Measurements from ENCODE around the gene ARHGEF19. TPM values are rescaled to one million over a fixed set of nuclear protein-coding genes. Genes with fewer than 3 reads are reported as not detected.

The ARHGEF19 gene
- total and polyA plus RNA-seq, 9 of the 15 experiments (the other 6 are each of a cell fraction or from before 2014, with no cell fraction given) = 0.73 to 21.0 (median 5.2) TPM

GRCh38 chr1:16172964-16173446 is 39.4 kb downstream of the ARHGEF19 start (continued):
- TF ChIP-seq MGA (IDR thresholded peaks at IDR 0.05) (no peak; the same call in 1 of the 2 replicates), GTF3C2 (IDR thresholded peaks at IDR 0.05; ENCODE audit: borderline replicate concordance, extremely low read depth, insufficient read length) (no peak), HCFC1 (IDR thresholded peaks at IDR 0.05; ENCODE audit: low read depth, low read length) (no peak), PHF21A (IDR thresholded peaks at IDR 0.05; ENCODE audit: borderline replicate concordance, low read depth) (no peak), ZNF165 (CRISPR knock-in tag; IDR thresholded peaks at IDR 0.05; ENCODE audit: borderline replicate concordance) (no peak), NCOA2 (IDR thresholded peaks at IDR 0.05; ENCODE audit: partially characterized antibody in 2 of 2) (no peak), NCOA4 (IDR thresholded peaks at IDR 0.05; ENCODE audit: partially characterized antibody) (no peak), NR2C1 (IDR thresholded peaks at IDR 0.05) (0 out of 2 replicates have a peak, but pooled peaks have one; percentile 34), NR2C1 (tag; IDR thresholded peaks at IDR 0.05) (peak; percentile 52; the same call in 1 of the 2 replicates), RBM15 (IDR thresholded peaks at IDR 0.05; ENCODE audit: insufficient read depth, low read length) (no peak), SMC3 (conservative IDR thresholded peaks at IDR 0.05; ENCODE audit: insufficient read depth, low read depth, low read length) (no peak), TCF15 (CRISPR knock-in tag; IDR thresholded peaks at IDR 0.05) (peak; percentile 68; the same call in 1 of the 2 replicates), CBX1 (IDR thresholded peaks at IDR 0.05; ENCODE audit: low read depth) (no peak), NRF1 (conservative IDR thresholded peaks at IDR 0.05 in 1 of 2, IDR thresholded peaks at IDR 0.05 in 1 of 2) (peak; percentile 21 to 32; a peak in 1 of 4 replicates)

All from K562 (cell line).